GM19023 (cell line): ENCODE data around the gene PPM1J.

Experiments
- ATAC-seq: cut with Tn5 transposase; IDR thresholded peaks from one replicate; pipeline ENCODE4 v1.9.1; 2021; ENCODE audit warnings: mild to moderate bottlenecking, moderate library complexity; ENCODE audit not compliant: unreplicated experiment

The PPM1J gene

GRCh38 chr1:112689196-112689841 is 25.8 kb downstream of the PPM1J start:
- ATAC-seq, result no peak

- no peak for ATAC-seq
These were observed 26.3 kb downstream of the PPM1J start for GRCh38 chr1:112688781-112689193.

GRCh38 chr1:112687785-112688496 is 27.2 kb downstream of the PPM1J start:
- no peak for ATAC-seq

GRCh38 chr1:112687361-112687760 is 27.8 kb downstream of the PPM1J start:
- no peak for ATAC-seq

GRCh38 chr1:112686835-112687234 is 28.3 kb downstream of the PPM1J start:
- no peak for ATAC-seq

- no peak for ATAC-seq
These were observed 28.7 kb downstream of the PPM1J start for GRCh38 chr1:112686417-112686816.

GRCh38 chr1:112685913-112686312 is 29.2 kb downstream of the PPM1J start:
- ATAC-seq, result no peak

GRCh38 chr1:112678605-112679004 is 36.5 kb downstream of the PPM1J start:
- no peak for ATAC-seq

- ATAC-seq, result no peak
These were observed 37.6 kb downstream of the PPM1J start for GRCh38 chr1:112677501-112677900.

- no peak for ATAC-seq
These were observed 38.6 kb downstream of the PPM1J start for GRCh38 chr1:112676543-112676942.

- ATAC-seq, result no peak
These were observed 39.3 kb downstream of the PPM1J start for GRCh38 chr1:112675728-112676381.

GRCh38 chr1:112674986-112675727 is 40.0 kb downstream of the PPM1J start:
- ATAC-seq, result peak; percentile 41

- peak; percentile 76 for ATAC-seq
These were observed 40.6 kb downstream of the PPM1J start, which contains the start of gene MOV10 for GRCh38 chr1:112674440-112674985. Gene MOV10, plus strand, starts transcription at chr1:112674659. Its CDS starts 254 bp downstream, at chr1:112674913.

- ATAC-seq, result no peak
These were observed 41.3 kb downstream of the PPM1J start for GRCh38 chr1:112673592-112674439.

GRCh38 chr1:112672842-112673241 is 42.3 kb downstream of the PPM1J start:
- ATAC-seq, result no peak

- no peak for ATAC-seq
These were observed 43.1 kb downstream of the PPM1J start for GRCh38 chr1:112672009-112672408.

GRCh38 chr1:112666946-112667345 is 48.2 kb downstream of the PPM1J start:
- ATAC-seq, result no peak

GRCh38 chr1:112665857-112666256 is 49.3 kb downstream of the PPM1J start:
- ATAC-seq, result no peak
